ENCODE data around the gene NHS. TPM values are rescaled to one million over a fixed set of nuclear protein-coding genes. Genes with fewer than 3 reads are reported as not detected.

NHS gene
- total and polyA plus RNA-seq, 11 donors: 0.22 to 3.4 (median 1.1) TPM

DNA sequence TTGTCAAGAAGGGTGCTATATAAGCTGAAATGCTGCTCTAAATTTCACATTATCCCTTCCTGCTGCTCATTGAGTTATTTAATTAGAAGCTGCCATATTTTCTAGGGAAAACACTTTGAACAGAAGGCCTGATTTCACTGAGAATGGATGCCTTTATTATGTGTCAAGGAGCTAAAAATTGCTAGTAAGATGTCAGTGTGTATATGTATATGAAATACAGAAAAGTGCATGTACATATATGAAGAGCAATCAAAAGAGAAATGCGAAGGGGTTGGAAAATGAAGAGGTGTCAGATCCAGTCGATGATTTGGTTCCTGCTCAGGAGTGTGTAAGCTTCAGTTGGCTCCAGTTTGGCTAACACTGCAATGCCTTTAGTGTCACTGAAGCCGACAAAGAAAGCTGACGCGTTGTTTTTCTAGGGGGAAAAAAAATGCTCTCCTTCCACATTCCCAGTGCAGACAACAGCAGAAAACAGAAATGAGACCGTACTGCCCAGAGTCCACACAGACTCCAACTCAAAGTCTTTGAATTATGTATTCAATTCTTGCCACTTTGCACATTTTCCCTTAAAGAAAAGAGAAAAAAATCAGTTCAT lies 154.2 kb downstream of the NHS start:
- no peak for ATAC-seq
- peaks cover 0 to under 1% (median 0%) of the 10 kb centered on the region in 9 donors for H3K27me3 ChIP-seq
- peaks cover 0 to 17% (median 6%) of the 10 kb centered on the region in 12 donors for H3K4me1 ChIP-seq
- H3K9me3 ChIP-seq: no peaks in the 10 kb centered on the region
- peak overlapping the region in 1 of 12 donors; percentile 84 for H3K27ac ChIP-seq
- TF ChIP-seq POLR2A (IDR thresholded peaks at IDR 0.05) (no peak), CTCF (IDR thresholded peaks at IDR 0.05) (no peak)
- WGBS, 4 donors: 53 to 77% (median 63%) methylated on average over 6 of the region's 6 CpGs
- intact Hi-C loops (cut with DNase I): loop anchor here in 3 of 10 donors (5.0 to 10.0 kb wide), 2 partner anchors 63 to 154 kb away; partner anchors contain the start of gene NHS (in 2 of the 3)
- no peaks in the 10 kb centered on the region for H3K36me3 ChIP-seq
- DNase-seq: no peak
- H3K4me3 ChIP-seq: no peak overlapping the region

DNA sequence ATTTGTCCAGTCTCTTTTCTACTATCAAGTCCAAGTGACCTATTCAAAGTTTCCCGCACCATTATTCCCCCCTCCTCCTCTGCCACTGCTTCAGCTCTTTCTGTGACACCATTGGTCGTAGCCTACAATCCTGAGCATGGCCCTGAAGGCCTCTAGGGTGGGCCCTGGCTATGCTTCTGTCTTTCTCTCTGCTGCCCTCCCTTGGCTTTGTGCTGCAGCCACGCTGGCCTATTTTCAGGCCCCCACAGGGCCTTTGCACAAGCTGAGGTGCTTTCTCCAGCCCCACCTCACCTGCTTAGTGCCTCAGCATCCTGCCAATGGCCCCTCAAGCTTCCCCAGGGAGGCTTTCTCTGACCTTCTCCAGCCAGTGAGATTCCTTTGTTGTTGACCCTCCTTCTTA lies 156.5 kb downstream of the NHS start:
- H3K27ac ChIP-seq: no peak overlapping the region
- intact Hi-C loops (cut with DNase I): loop anchor here in 5 of 10 donors (5.0 to 10.0 kb wide), 5 partner anchors 53 to 163 kb away; no protein-coding TSS in a partner anchor
- no peak for TF ChIP-seq POLR2A (IDR thresholded peaks at IDR 0.05)
- no peak for TF ChIP-seq CTCF (IDR thresholded peaks at IDR 0.05)
- H3K4me1 ChIP-seq: peaks cover 0 to 17% (median 4%) of the 10 kb centered on the region in 12 donors
- no peak overlapping the region for H3K4me3 ChIP-seq
- WGBS, 4 donors: 76 to 97% (median 88%) methylated on average over 3 of the region's 3 CpGs
- no peaks in the 10 kb centered on the region for H3K36me3 ChIP-seq
- peaks cover 0 to 9% (median 0%) of the 10 kb centered on the region in 9 donors for H3K27me3 ChIP-seq
- DNase-seq: no peak
- H3K9me3 ChIP-seq: no peaks in the 10 kb centered on the region
- no peak for ATAC-seq

DNA sequence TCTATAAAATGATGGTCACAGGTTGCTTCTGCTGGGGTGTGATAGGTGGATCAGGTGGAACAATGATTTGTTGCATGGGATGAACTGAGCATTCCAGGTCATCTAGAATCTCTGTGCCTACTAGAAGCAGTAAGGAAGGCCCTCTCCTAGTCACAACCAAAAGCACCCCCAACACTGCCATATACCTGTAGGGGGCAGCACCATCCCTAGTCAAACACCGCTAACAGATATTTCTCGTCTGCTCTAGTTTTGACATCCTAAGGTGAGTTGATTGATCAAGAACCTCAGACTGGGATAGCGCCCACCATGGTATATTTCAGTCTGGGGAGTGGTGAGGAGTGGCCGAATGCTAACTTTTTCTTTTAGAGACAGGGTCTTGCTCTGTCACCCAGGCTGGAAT lies 160.2 kb downstream of the NHS start:
- no peak for DNase-seq
- H3K27ac ChIP-seq: no peak overlapping the region
- no peaks in the 10 kb centered on the region for H3K4me1 ChIP-seq
- peaks cover 0 to 15% (median 0%) of the 10 kb centered on the region in 9 donors for H3K27me3 ChIP-seq
- intact Hi-C loops (cut with DNase I): loop anchor here in 9 of 10 donors (2.0 to 10.0 kb wide), 8 partner anchors 50 to 160 kb away; no protein-coding TSS in a partner anchor
- H3K4me3 ChIP-seq: no peak overlapping the region
- no peak for ATAC-seq
- TF ChIP-seq POLR2A (IDR thresholded peaks at IDR 0.05) (no peak), CTCF (IDR thresholded peaks at IDR 0.05) (peak; percentile 15 to 50 (median 39))
- WGBS, 4 donors: 54 to 84% (median 66%) methylated on average over 2 to 4 of the region's 4 CpGs
- H3K36me3 ChIP-seq: no peaks in the 10 kb centered on the region
- peaks cover 0 to 6% (median 0%) of the 10 kb centered on the region in 12 donors for H3K9me3 ChIP-seq

- 72 to 86% (median 82%) methylated on average over 10 of the region's 10 CpGs for WGBS, 4 donors
- Histone ChIP-seq H3K27me3 (peaks cover 0 to 15% (median 0%) of the 10 kb centered on the region in 9 donors), H3K36me3 (no peaks in the 10 kb centered on the region), H3K4me1 (no peaks in the 10 kb centered on the region), H3K4me3 (no peak overlapping the region), H3K27ac (no peak overlapping the region), H3K9me3 (peaks cover 0 to 6% (median 0%) of the 10 kb centered on the region in 12 donors)
- intact Hi-C loops (cut with DNase I): loop anchor here in 8 of 10 donors (5.0 to 10.0 kb wide), 6 partner anchors 47 to 157 kb away; no protein-coding TSS in a partner anchor
- no peak for TF ChIP-seq POLR2A (IDR thresholded peaks at IDR 0.05)
- DNase-seq (no peak), ATAC-seq (no peak)
These were observed 162.8 kb downstream of the NHS start for GRCh38 chrX:17537723-17538243.
